Activated T-cell treated with anti-CD3 and anti-CD28 coated beads for 24 hours (primary cell): ENCODE results near the gene SHLD2.
"Not testable (repeated sequence)": the region's sequence is repeated elsewhere in the genome, so short reads cannot be mapped to it uniquely, and the experiment has no call there.

Experiments used
- DNase-seq: peaks from one replicate; pipeline ENCODE4 v3.0.0-alpha.2; 2020; ENCODE audit warnings: low read depth

Gene SHLD2, protein sequence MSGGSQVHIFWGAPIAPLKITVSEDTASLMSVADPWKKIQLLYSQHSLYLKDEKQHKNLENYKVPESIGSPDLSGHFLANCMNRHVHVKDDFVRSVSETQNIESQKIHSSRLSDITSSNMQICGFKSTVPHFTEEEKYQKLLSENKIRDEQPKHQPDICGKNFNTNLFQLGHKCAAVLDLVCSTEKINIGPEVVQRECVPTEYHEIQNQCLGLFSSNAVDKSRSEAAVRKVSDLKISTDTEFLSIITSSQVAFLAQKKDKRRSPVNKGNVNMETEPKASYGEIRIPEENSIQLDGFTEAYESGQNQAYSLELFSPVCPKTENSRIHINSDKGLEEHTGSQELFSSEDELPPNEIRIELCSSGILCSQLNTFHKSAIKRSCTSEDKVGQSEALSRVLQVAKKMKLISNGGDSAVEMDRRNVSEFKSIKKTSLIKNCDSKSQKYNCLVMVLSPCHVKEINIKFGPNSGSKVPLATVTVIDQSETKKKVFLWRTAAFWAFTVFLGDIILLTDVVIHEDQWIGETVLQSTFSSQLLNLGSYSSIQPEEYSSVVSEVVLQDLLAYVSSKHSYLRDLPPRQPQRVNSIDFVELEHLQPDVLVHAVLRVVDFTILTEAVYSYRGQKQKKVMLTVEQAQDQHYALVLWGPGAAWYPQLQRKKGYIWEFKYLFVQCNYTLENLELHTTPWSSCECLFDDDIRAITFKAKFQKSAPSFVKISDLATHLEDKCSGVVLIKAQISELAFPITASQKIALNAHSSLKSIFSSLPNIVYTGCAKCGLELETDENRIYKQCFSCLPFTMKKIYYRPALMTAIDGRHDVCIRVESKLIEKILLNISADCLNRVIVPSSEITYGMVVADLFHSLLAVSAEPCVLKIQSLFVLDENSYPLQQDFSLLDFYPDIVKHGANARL

DNA sequence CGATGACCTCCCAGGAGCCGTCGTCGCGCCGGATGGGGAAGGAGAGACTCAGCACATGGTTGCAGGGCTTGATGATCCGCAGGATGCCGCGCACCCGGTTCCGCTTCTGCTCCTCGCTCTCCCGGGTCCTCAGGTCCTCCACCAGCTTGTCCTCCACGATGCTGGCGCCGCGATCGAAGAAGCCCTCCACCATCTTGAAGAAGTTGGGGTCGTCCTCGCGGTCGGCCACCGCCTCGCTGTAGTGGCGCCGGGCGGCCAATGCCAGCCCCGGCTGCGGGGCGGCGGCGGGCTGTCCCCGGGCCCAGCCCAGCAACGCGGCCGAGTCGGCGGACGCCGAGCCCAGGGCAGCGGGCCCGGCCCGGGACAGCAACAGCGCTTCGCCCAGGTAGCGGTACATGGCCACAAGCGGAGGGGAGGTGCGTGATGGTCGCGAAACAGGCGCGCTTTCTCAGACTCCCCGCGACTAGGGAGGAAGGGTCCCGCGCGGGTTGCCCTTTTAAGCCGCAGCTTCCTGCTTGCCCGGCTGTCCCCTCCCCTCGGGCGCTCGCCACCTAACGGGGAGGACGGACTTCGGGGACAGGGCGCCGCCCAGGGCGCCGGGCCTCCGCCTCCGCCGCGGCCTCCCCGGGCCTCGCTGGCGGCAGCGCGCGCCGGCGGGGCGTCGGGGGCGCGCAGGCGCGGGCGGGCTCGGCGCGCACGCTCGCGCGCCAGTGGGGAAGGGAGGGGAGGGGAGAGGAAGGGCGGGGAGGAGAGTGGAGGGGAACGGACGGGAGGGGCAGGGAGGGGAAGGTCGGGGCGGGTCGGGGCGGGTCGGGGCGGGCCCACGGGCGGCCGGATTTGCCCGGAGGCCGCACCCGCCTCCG lies at the start of gene SHLD2, which contains the start of gene GLUD1:
Gene SHLD2, plus strand, starts transcription at position 834 of the 863 bp plus-strand sequence. CDS start 56,149 bp downstream, outside the sequence.
Gene GLUD1, minus strand, starts transcription at position 471 of the 863 bp plus-strand sequence. Its CDS starts 74 bp downstream, at position 397.
- peak; percentile 83 for DNase-seq

GRCh38 chr10:87045434-87045938 lies 49.5 kb upstream of the SHLD2 start:
- no peak for DNase-seq

DNA sequence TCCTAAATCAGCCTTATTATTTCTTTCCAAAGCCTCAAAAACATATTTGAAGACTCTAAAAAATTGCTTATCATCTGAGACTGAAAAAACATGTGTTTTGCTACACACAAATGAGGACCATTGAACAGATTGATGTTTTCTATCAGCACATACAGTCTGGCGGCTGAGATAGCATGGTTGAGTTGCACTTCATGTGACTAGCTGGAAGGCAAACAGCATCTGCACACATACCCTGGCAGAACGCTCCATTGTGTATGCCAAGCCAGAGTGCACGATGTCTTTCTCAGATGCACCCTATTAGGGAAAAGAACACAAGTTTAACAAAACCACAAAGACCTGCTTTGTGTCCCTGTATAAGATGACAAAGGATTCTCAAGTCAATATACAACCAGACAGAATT lies 41.9 kb upstream of the SHLD2 start:
- no peak for DNase-seq

GRCh38 chr10:87053577-87054181 lies 41.3 kb upstream of the SHLD2 start:
- no peak for DNase-seq

GRCh38 chr10:87054373-87055295 lies 40.4 kb upstream of the SHLD2 start:
- DNase-seq = no peak

DNA sequence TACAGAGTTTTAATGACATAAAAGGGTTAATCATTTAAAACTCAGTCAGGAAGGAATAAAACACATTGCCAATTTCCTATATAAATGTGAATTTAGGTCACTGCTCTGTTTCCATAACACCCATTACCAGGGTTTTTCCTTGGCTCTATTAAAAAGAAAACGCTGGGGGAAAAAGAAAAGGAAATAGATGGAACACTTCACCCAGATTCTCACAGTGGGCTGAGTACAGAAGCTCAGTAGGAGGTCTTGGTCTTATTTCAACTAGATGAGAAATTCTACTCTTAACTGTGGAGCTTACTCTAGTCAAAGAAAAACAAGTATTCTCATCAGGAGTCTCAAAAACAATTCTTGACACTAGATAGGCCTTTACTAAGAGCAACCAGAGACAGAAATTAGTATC lies 36.8 kb upstream of the SHLD2 start:
- DNase-seq = no peak

- no peak for DNase-seq
Observed at GRCh38 chr10:87059401-87059800, 35.6 kb upstream of the SHLD2 start.

DNA sequence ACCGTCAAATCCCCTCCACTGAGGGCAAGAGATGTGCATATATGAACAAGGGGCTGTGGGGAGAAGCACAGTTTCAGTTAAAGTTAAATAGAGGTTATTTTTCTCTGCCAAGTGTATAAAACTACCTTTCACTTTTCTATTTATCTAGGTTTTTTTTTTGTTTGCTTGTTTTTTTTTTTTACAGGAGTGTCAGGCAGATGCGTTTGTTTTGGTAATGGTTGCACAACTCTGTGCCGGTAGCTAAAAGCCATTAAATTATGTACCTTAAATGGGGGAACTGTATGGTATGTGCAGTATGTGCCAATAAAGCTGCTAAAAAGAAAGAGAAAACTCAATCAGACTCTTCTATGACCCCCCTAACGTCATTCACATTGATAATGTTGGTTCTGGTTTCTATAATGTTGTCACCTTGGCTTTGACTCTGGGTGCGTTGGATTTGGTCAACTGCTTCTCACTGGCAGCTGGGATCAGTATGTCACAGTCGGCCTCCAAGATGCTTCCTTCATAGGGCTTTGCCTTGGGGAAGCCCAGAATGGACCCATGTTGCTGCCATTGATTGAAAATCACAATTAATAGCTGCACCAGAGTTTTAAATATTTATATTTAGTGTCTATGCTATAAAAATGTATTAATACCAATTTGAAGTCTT lies 34.6 kb upstream of the SHLD2 start:
- DNase-seq = no peak

GRCh38 chr10:87064651-87065050 lies 30.4 kb upstream of the SHLD2 start:
- no peak for DNase-seq

DNA sequence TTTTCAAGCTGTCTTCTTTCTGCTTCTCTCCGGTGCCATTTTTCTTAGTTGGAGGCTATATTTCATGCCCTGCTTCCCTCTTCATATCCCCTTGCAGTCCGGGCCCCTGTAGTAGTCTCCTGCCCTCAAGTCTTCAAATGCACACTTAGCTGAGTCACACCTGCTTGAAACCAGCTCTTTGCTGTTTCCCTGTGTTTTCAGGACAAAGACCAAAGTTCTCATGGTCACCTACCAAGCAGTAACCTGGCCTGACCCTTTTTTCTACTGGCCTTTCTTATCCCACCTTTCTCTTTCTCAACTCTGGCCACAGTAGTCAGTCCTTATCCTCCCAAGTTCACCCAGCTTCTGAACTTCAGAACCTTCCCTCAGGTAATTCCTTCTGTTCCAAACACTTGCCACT lies 28.8 kb upstream of the SHLD2 start:
- DNase-seq = no peak

DNA sequence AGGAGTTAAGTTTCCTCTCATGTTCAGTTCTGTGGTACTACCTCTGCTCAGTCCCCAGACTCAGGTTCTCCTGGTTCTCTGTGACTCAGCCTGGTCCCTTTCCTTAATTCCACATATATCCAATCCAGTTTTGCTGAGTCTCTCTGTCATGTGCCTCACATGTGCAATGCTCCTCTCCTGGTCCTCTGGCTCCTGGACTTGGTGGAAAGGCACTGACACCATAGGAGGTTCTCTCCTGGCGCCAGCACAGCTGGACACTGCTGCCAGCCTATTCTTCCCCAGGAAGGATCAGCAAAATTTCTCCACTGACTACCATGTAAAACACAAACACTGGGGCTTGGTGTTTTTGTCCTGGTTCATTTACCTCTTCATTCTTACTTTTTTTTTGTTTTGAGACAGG lies 28.1 kb upstream of the SHLD2 start:
- no peak for DNase-seq

DNA sequence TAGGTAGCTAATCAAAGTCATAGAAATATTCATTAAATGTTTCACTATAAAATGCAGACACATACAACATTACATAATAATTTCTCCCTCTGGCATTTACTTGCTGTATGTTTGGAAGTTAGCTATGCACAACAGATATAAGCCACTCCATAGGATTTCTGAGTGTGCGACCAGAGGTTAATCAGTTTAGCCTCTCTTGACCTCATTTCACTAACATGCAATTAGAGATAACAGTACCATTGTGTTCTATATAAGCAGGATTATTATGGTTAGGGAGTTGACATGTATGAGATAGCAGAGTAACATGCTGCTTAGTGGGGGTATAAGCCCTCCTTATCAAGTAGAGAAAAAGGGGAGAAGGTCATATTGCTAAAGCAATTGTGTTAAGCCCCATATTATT lies 26.7 kb upstream of the SHLD2 start:
- no peak for DNase-seq

GRCh38 chr10:87072449-87072848 lies 22.6 kb upstream of the SHLD2 start:
- no peak for DNase-seq

- not testable (repeated sequence) for DNase-seq
Observed at GRCh38 chr10:87076421-87076820, 18.6 kb upstream of the SHLD2 start.

- no peak for DNase-seq
Observed at GRCh38 chr10:87079106-87079836, 15.7 kb upstream of the SHLD2 start.

DNA sequence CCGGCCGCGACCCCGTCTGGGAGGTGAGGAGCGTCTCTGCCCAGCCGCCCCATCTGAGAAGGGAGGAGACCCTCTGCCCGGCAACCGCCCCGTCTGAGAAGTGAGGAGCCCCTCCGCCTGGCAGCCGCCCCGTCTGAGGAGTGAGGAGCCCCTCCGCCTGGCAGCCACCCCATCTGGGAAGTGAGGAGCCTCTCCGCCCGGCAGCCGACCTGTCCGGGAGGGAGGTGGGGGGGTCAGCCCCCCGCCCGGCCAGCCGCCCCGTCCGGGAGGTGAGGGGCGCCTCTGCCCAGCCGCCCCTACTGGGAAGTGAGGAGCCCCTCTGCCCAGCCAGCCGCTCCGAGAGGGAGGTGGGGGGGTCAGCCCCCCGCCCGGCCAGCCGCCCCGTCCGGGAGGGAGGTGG lies 14.4 kb upstream of the SHLD2 start:
- not testable (repeated sequence) for DNase-seq

GRCh38 chr10:87081574-87081973 lies 13.4 kb upstream of the SHLD2 start:
- DNase-seq = not testable (repeated sequence)

DNA sequence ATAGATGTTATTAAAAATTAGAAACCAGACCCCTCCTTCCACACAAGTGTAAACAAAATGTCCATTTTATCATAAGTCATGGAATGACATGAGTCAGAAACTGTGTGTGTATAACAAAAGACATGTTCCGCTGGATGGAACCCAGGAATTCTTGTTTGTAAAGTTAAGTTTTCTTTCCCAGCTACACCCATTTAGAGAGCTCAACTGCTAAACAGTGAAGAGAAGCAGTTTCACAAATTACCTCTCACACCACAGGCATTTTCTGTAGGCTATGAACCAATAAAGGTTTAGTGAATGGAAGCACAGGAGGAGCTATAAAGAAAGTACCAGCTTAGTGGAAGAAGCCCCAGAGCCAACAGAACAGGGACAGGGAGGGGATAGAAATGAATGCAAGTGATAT lies 12.8 kb upstream of the SHLD2 start:
- DNase-seq = not testable (repeated sequence)
